M059J (cell line): Measurements from ENCODE around the gene VAMP2. TPM values are rescaled to one million over a fixed set of nuclear protein-coding genes. Genes with fewer than 3 reads are reported as not detected.

Source experiments
- total RNA-seq: library from RNA; depleted of rRNA; stranded (reverse); fragments of >200 nt; shearing (Covaris generic); gene quantifications from 2 replicates; pipeline ENCODE4 v1.2.3, GENCODE V29; 2014; rRNA removed

Gene VAMP2
- total RNA-seq, 1 experiment from 2014 or later: 3.8 TPM

Other genes with a start within 250 kb of the VAMP2 start
- 0.86 and 7.8 TPM in 2 replicates for gene RNF227, start 246.7 kb downstream of the VAMP2 start, total RNA-seq
- not detected in 2 replicates for gene KCNAB3, start 233.1 kb downstream of the VAMP2 start, total RNA-seq
- 58.1 and 61.8 TPM in 2 replicates for gene TRAPPC1, start 231.0 kb downstream of the VAMP2 start, total RNA-seq
- 14.3 and 29.9 TPM in 2 replicates for gene CNTROB, start 230.7 kb downstream of the VAMP2 start, total RNA-seq
- not detected in 2 replicates for gene GUCY2D, start 160.3 kb downstream of the VAMP2 start, total RNA-seq
- gene ALOX15B, start 123.9 kb downstream of the VAMP2 start, total RNA-seq: not detected in 2 replicates
- gene ALOX12B, start 75.2 kb downstream of the VAMP2 start, total RNA-seq: not detected in 2 replicates
- 0.44 TPM in 1 of 2 replicates, not detected in the other for gene ALOXE3, start 44.4 kb downstream of the VAMP2 start, total RNA-seq
- gene HES7, start 38.8 kb downstream of the VAMP2 start, total RNA-seq: 0.22 and 0.94 TPM in 2 replicates
- 10.6 and 18.4 TPM in 2 replicates for gene PER1, start 10.5 kb downstream of the VAMP2 start, total RNA-seq
- 27.5 and 31.5 TPM in 2 replicates for gene TMEM107, start 13.4 kb upstream of the VAMP2 start, total RNA-seq
- gene BORCS6, start 27.2 kb upstream of the VAMP2 start, total RNA-seq: 3.9 and 6.8 TPM in 2 replicates
- gene AURKB, start 47.6 kb upstream of the VAMP2 start, total RNA-seq: 78.7 and 123 TPM in 2 replicates
- 0.49 and 3.1 TPM in 2 replicates for gene CTC1, start 85.1 kb upstream of the VAMP2 start, total RNA-seq
- gene PFAS, start 86.3 kb upstream of the VAMP2 start, total RNA-seq: 14.5 and 22.9 TPM in 2 replicates
- 5.6 and 14.7 TPM in 2 replicates for gene RANGRF, start 125.7 kb upstream of the VAMP2 start, total RNA-seq
- gene SLC25A35, start 132.5 kb upstream of the VAMP2 start, total RNA-seq: 1.7 and 2.4 TPM in 2 replicates
- not detected in 2 replicates for gene ARHGEF15, start 147.3 kb upstream of the VAMP2 start, total RNA-seq
- not detected in 2 replicates for gene ODF4, start 176.9 kb upstream of the VAMP2 start, total RNA-seq
- 2,231 and 3,155 TPM in 2 replicates for gene RPL26, start 220.2 kb upstream of the VAMP2 start, total RNA-seq
- 0.10 TPM in 1 of 2 replicates, not detected in the other for gene RNF222, start 234.9 kb upstream of the VAMP2 start, total RNA-seq